AG09309 (cell line): Measurements from ENCODE around the gene GTF2B.
A peak's percentile ranks its signal among the peaks of the same experiment; 100 is the strongest.
"Not testable (repeated sequence)": the region's sequence is repeated elsewhere in the genome, so short reads cannot be mapped to it uniquely, and the experiment has no call there.

ENCODE experiments used
- DNase-seq: peaks from one replicate; pipeline ENCODE4 v3.0.0-alpha.2; 2010; ENCODE audit warnings: low read depth
- H3K4me3 ChIP-seq: 2 replicates; pipeline ENCODE4 v1.5.1; 2011; ENCODE audit warnings: mild to moderate bottlenecking, low read depth, low read length, moderate library complexity; ENCODE audit not compliant: control insufficient read depth
- TF ChIP-seq, protein P1 (sequence below): IDR thresholded peaks from 2 replicates; pipeline ENCODE4 v1.5.1; 2011; ENCODE audit warnings: mild to moderate bottlenecking, low read depth, low read length, inconsistent platforms; ENCODE audit not compliant: insufficient read depth, control insufficient read depth; ENCODE audit errors: missing control alignments

The GTF2B gene, protein sequence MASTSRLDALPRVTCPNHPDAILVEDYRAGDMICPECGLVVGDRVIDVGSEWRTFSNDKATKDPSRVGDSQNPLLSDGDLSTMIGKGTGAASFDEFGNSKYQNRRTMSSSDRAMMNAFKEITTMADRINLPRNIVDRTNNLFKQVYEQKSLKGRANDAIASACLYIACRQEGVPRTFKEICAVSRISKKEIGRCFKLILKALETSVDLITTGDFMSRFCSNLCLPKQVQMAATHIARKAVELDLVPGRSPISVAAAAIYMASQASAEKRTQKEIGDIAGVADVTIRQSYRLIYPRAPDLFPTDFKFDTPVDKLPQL

DNA sequence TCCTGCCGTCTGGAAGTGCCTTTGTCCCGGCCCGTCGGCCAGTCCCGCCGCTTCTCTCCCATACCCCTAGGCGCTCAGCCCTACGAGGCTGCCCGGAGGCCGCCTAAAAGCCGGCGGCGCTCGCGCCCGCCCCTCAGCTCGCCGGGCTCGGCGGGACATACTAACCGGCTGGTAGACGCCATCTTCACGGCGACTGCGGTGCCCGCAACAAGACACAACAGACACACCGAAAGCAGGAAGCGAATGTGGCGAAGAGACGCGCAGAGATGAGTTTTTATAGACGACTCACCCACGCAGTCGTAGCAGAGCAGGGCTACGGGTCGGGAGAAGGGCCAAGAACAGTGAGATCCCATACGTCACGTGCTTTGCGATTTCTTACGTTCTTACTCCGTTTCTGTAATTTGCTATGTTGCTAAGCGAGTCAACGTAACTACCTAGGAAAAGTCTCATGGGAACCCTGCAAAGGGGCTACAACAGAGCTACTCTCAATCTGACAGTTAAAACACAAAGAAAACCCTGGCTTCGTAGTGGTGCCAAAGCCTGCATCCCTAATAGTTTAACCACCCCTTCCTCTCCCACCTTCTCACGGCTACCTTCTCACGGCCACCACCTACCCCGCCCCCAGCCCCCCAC, at the start of gene GTF2B:
GTF2B (minus strand) TSS at position 250 of the 633 bp plus-strand sequence; CDS start at position 182, 68 bp downstream.
- TF ChIP-seq, protein P1, sequence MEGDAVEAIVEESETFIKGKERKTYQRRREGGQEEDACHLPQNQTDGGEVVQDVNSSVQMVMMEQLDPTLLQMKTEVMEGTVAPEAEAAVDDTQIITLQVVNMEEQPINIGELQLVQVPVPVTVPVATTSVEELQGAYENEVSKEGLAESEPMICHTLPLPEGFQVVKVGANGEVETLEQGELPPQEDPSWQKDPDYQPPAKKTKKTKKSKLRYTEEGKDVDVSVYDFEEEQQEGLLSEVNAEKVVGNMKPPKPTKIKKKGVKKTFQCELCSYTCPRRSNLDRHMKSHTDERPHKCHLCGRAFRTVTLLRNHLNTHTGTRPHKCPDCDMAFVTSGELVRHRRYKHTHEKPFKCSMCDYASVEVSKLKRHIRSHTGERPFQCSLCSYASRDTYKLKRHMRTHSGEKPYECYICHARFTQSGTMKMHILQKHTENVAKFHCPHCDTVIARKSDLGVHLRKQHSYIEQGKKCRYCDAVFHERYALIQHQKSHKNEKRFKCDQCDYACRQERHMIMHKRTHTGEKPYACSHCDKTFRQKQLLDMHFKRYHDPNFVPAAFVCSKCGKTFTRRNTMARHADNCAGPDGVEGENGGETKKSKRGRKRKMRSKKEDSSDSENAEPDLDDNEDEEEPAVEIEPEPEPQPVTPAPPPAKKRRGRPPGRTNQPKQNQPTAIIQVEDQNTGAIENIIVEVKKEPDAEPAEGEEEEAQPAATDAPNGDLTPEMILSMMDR = no peak
- peak; percentile 87 for DNase-seq
- H3K4me3 ChIP-seq = peak within 1 kb of the TSS; percentile 95

DNA sequence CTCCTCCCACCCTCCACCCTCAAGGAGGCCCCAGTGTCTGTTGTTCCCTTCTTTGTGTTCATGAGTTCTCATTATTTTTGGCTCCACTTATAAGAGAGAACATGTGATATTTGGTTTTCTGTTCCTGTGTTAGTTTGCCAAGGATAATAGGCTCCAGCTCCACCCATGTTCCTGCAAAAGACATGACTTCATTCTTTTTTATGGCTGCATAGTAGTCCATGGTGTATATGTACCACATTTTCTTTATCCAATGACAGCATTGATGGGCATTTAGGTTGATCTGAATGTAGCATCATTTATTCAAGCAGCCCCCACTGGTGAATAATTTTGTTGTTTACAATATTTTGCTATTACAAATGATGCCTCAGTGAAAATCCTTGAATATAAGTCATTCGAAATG, 47.2 kb upstream of the GTF2B start:
- H3K4me3 ChIP-seq, DNase-seq: not testable (repeated sequence)

DNA sequence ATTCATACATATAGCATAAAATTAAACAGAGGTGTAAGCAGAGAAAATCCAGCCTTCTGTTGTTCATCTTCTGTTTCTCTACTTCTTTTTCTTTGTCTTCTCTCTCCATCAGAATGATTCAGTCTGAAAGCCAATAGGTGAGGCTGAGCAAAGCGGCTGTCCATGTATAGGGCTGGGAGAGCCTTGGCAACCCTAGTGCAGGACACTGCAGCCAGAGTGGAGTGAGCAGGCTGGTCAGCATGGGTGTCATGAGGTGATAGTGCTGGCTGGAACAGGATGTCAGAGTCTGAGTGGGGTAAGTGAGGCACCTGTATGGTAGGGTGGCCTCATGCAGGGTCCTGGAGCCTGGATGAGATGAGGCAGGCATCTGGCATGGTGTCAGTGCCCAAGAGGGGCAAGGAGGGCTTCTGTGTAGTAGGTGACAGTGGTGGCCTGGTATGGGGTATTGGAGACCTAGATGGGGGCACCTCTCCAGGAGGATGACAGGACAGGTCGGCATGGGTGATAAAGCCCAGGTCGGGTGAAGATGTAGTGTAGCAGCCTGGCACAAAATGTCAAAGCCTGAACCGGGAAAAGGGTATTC, 45.5 kb upstream of the GTF2B start:
- no peak overlapping the region for H3K4me3 ChIP-seq
- no peak for DNase-seq
- TF ChIP-seq, protein P1 = no peak

DNA sequence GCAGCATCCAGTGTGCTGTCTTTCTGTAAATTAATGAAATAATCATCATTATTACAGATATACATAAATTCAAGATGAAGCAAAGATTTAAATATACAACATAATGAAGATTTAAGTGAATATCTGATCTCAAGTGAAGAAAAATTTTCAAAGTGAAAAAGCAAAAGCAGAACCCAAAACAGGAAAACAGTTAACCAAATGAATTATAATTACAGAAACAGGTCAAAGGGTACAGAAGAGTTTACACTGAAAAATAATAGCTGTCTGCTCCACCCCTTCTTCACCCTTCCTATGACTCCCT, 44.8 kb upstream of the GTF2B start:
- no peak overlapping the region for H3K4me3 ChIP-seq
- DNase-seq = no peak
- TF ChIP-seq, protein P1 = no peak

DNA sequence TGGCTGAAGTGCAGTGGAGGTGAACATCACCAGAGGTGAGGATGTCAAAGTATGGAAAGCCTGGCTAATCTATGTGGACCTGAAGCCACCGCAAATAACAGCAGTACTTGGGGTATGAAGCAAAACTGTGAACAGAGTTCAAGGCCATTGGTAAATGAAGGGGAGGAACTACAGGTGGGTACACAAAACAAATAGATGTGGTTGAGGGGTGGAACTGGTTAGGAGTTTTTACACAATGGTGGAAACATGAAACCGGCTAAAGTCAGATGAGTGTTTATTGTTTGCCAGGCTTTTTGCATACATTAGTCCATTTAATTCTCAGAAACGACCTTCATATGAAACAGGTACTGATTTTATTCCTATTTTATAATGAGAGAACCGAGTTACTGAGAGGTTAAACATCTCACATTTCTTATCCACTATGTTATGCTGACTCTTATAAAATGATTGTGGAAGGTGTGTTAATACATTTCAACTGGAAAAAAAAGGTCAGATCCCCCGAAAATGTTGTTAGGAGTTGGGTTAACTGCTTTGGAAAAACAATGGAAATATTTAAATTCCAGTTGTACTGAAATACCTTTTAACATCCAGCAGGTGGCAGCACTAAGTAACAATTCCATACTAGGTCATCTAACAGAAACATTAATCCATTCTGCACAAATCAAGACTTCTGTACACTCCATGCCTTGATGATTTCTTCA, 44.3 kb upstream of the GTF2B start:
- DNase-seq = peak; percentile 11
- no peak overlapping the region for H3K4me3 ChIP-seq
- TF ChIP-seq, protein P1 = peak; percentile 55

DNA sequence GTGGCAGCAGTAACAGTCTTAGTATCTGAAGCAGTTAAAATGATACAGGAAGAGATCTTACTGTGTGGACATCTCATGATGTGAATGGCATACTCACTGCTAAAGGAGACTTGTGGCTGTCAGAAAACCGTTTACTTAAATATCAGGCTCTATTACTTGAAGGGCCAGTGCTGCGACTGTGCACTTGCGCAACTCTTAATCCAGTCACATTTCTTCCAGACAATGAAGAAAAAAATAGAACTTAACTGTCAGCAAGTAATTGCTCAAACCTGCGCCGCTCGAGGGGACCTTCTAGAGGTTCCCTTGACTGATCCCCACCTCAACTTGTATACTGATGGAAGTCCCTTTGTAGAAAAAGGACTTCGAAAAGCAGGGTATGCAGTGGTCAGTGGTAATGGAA, 38.8 kb upstream of the GTF2B start:
- not testable (repeated sequence) for DNase-seq, H3K4me3 ChIP-seq

DNA sequence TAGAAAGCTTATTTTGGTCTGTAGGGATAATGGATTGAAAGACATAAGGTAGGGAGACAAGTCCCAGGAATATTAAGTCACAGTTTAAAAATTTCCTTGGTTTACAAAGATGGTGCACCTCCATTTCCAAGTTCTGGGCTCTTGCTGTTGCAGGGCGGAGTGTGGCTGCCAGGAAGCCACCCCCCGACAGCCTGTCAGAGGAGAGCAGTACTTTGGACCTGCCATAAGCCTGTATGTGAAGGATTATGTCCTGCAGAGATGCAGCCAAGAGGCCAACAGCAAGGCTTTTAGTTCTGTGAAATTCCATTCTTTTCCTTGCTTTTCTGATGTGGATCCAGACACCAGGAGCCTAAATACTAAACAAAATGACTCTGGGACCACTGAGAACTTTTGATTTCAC, 31.9 kb upstream of the GTF2B start:
- TF ChIP-seq, protein P1 = no peak
- DNase-seq = no peak
- no peak overlapping the region for H3K4me3 ChIP-seq
